Body of pancreas (tissue), 4 donors: ENCODE results near the gene FBXL14.

Experiments
- CTCF ChIP-seq, 7 experiments: fragments of 450-650 bp in 4 of 7; fragments of 200-600 bp in 3 of 7; sonication (generic) in 3 of 7; IDR thresholded peaks; one replicate each; pipeline ENCODE4 v1.5.1; 2016 to 2019; ENCODE audit warnings: antibody characterized with exemption in 7 of 7
- POLR2A ChIP-seq, 3 donors: fragments of 450-650 bp; IDR thresholded peaks; one replicate each; pipeline ENCODE4 v1.6.1; 2016; ENCODE audit warnings: antibody characterized with exemption in 3 of 3, mild to moderate bottlenecking in 2 of 3

GRCh38 chr12:1579651-1580435 lies 14.5 kb downstream of the FBXL14 start:
- TF ChIP-seq CTCF (IDR thresholded peaks at IDR 0.05), result no peak
- TF ChIP-seq POLR2A (IDR thresholded peaks at IDR 0.05), result no peak
